Kasumi-1 (cell line): Measurements from ENCODE around the gene ZDHHC14.
"Not testable (repeated sequence)": the region's sequence is repeated elsewhere in the genome, so short reads cannot be mapped to it uniquely, and the experiment has no call there.

Experiments
- DNase-seq, 2 experiments: peaks; one replicate each; lab custom pipeline; 2025; lab: John Stamatoyannopoulos, UW

Gene ZDHHC14

GRCh38 chr6:157717340-157717748, 336.4 kb downstream of the ZDHHC14 start:
- no peak for DNase-seq

GRCh38 chr6:157718503-157719187, 337.7 kb downstream of the ZDHHC14 start:
- no peak for DNase-seq

- not testable (repeated sequence) for DNase-seq
These were observed 340.0 kb downstream of the ZDHHC14 start for GRCh38 chr6:157720964-157721363.

GRCh38 chr6:157721426-157721825, 340.4 kb downstream of the ZDHHC14 start:
- no peak for DNase-seq

- DNase-seq: no peak
These were observed 340.8 kb downstream of the ZDHHC14 start for GRCh38 chr6:157721830-157722229.

GRCh38 chr6:157723376-157723775, 342.4 kb downstream of the ZDHHC14 start:
- DNase-seq: no peak

GRCh38 chr6:157724138-157724820, 343.3 kb downstream of the ZDHHC14 start:
- DNase-seq: no peak

GRCh38 chr6:157724960-157725741, 344.2 kb downstream of the ZDHHC14 start:
- DNase-seq: no peak

- DNase-seq: no peak
These were observed 344.8 kb downstream of the ZDHHC14 start for GRCh38 chr6:157725836-157726235.

- DNase-seq: no peak
These were observed 346.1 kb downstream of the ZDHHC14 start for GRCh38 chr6:157726892-157727628.
